Anterior cingulate cortex (tissue), 58 donors: Measurements from ENCODE around the gene SOD3.

Experiments
- DNase-seq, 58 donors: peaks; one replicate each; lab custom pipeline; 2025; lab: John Stamatoyannopoulos, UW

The SOD3 gene

DNA sequence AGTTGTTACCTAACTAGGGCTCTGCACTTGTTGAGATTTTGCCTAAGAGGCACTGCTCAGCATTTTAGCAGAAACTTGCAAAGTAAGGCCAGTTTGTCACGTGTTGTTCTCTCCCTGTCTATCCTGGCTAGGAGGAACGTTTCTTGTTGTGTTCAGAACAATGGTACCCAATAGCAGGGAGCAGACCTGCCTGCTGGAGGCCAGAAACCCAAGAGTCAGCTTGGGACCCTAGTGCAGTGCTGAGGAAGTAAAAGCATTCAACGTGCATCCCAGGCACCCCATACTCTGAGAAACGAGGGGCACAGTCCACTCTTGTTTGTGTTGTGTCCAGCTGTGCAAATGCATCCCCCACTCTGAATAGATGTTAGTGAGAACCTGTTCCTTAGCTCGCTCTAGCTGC, 42.4 kb downstream of the SOD3 start:
- no peak for DNase-seq

DNA sequence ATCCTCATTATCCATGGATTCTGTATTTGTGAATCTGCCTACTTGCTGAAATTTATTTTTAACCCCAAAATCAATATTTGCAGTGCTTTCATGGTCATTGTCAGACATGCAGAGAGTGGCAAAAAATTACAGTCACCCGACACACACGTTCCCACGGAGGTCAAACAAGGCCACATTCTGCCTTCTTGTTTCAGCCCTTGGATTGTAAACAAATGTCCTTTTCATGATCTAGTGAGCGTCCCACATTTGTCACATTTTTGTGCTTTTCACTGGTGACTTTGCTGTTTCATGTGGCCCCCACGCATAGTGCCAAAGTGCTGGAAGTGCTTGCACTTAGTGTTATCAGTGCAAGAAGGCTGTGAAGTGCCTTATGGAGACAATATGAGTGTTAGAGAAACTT, 45.0 kb downstream of the SOD3 start:
- peak in 1 of 58 donors; percentile 7 for DNase-seq

DNA sequence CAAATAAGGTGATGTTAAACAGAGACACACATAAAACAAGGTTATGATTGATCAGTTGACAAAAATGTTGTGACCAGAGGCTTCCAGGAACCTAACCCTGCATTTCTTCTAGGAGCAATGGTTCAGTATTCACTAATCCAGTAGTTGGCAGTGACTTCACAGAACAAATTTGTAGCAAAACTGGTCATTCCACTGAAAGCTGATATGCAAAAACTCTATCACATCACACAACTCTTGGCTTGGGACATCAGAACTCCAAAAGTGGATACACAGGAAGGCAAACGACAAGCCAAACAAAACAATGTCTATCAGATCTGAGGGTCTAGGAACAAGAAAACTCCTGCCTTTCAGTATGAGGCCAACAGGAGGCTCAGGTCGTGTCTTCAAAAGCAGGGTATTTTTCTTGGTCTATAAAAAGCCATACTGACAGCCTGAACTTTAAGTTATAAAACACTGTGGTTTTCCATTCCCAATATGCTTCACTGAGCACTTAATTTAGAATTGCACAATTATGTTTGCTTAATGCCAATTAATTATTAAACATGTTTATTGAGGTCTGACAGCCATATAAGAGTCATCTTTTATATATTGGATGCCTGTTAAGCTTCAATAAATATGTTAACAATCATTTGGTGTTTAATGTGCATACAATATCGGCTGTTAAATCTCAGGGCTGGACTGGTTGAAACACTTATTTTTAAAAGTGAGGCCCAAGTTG, 45.6 kb downstream of the SOD3 start:
- no peak for DNase-seq

DNA sequence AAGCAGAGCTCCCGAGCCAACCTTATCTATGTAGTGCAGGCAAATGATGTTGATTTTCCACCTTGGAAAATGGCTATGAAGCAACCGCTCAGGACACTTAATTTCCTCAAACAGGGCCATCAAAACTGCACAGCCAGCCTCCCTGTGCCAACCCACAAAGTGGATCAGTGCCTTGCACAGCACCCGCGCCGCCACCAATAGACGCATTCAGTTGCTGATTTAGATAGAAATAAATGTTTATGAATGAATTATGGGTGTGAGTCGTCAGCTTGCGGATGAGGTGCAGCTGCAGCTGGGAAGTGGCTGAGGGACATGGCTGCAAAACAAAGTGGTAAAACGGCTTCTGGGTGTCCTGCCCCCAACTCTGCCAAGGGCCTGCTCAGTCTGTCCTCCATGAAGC, 47.0 kb downstream of the SOD3 start:
- peak in 16 of 58 donors; percentile 3 to 39 (median 12) for DNase-seq

DNA sequence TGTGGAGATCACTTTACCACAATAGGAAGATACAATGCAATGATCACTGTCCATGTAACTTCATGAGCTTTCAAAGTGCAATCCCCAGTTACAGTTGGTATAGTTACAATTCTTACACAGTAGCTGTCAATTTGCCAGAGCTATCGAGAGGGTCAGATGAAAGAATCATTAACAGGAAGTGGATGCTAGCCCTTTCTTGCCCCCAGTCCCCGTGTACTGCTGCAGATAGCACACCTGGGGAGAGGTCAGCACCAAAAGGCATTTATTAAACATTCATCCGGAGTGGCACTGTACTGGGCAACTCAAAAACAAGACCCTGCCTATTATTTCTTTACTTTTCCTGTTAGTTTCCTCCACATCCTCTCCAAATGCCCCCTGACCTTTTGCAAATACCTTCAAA, 47.7 kb downstream of the SOD3 start:
- no peak for DNase-seq

DNA sequence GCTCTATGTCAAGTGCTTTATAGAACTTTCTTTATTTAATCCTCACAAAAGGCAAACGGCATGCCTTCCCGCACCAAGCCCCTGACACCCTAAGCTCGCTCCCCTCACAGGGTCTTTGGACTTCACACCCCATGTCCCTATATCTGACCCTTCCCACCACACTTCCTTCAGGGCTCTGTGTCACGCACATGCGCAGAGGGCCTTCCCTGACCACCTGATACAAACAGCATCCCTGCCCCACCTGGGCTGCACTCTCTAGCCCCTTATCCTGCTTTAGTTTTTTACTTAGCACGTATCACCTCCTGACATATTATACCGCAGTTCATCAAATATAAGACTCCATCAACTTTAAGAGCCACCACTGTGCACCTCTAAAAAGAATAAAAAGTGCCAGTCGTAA, 49.8 kb downstream of the SOD3 start:
- DNase-seq, result no peak

DNA sequence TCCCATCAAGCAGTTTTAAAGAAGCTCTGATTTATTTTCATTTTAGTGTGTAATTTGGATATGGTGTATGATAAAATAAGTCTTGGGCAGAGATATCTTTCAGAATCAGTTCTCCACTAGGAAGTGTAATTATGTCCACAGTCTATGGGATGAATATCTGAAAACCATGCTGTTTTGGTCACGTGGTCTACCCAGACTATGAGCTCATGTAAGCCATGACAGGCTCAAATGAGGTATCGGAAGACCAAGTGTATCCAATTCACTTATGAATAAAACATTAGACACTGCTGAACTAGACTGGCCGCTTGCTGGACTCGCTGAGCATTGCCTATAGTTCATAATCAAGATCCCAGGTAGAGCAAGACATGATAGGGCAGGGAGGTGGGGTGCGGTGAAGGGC, 50.5 kb downstream of the SOD3 start:
- no peak for DNase-seq

DNA sequence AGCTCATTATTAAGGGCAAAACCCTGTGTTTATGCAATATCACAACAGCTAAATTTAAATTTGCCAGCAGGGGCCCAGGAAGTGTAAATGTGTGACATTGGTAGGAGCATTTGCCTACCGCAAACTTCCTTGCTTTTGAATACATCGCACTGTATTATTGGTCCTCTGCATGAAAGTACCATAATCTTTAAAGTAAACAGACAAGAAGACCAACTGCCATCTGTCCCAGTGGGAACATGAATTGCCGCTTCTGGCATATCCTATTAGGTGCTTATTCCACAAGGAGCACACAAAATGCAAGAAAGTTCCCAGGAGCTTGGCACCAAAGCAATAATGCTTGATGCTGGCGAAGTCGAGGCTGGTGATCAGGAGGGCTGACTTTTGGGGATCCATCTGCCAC, 51.3 kb downstream of the SOD3 start:
- no peak for DNase-seq

DNA sequence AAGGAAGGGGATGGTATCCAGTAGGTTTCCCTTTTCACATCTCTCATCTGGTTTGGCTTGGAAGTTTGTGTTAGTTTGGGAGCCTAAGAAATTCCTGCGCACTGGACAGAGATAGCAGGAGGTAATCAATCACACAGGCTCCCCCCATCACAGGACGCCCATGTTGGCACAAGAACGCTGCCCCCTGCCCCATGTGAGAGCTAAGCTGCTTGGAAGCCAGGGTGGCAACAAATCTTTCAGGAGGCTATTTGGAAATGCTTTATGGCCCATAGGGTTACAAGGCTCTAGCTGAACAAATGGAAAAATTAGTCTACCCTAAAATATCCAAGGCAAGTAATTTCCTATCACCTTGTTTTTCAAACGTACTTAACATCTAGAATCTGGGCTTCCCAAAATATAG, 54.0 kb downstream of the SOD3 start:
- DNase-seq, result no peak

DNA sequence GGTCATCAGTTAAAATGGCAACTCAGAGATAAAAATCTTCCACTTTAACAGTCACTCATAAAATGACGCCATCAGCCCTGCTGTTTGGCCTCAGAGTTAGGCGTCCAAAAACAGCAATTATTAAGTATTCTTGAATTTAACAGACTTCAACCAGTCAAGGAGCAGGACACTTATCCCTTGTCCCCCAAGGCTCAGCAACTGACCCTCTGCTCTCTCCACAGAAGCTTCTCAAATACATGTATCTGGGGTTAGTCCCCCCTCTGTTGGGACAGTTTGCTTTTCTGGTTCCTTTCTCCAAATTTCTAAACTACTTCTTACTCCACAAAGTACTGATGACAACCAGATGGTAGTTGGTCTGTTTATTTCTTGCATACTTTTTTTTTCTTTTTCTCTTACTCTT, 54.4 kb downstream of the SOD3 start:
- DNase-seq, result no peak
